HEK293 (cell line): ENCODE measurements around the gene PRPF38B.

Source experiments
- BCL11B ChIP-seq: fragments of 450-650 bp; formaldehyde crosslinking; IDR thresholded peaks from 2 replicates; pipeline ENCODE4 v1.5.1; 2016; ENCODE audit warnings: low read depth, missing biosample characterization, missing genetic modification characterization
- EGR2 ChIP-seq: fragments of 450-650 bp; formaldehyde crosslinking; IDR thresholded peaks from 2 replicates; pipeline ENCODE4 v1.5.1; 2016; ENCODE audit warnings: low read depth, missing biosample characterization, missing genetic modification characterization
- HOXD13 ChIP-seq: sonication (generic); formaldehyde crosslinking; IDR thresholded peaks from 2 replicates; pipeline ENCODE4 v1.8.0; 2022; ENCODE audit warnings: missing genetic modification reagents, borderline replicate concordance
- KLF9 ChIP-seq: fragments of 450-650 bp; formaldehyde crosslinking; IDR thresholded peaks from 2 replicates; pipeline ENCODE4 v1.5.1; 2016; ENCODE audit warnings: missing biosample characterization, missing genetic modification characterization, low read depth
- OSR2 ChIP-seq: fragments of 450-650 bp; formaldehyde crosslinking; IDR thresholded peaks from 2 replicates; pipeline ENCODE4 v1.5.1; 2016; ENCODE audit warnings: missing biosample characterization, missing genetic modification characterization
- OVOL3 ChIP-seq: fragments of 450-650 bp; formaldehyde crosslinking; IDR thresholded peaks from 2 replicates; pipeline ENCODE4 v1.5.1; 2016; ENCODE audit warnings: missing biosample characterization, missing genetic modification characterization
- RBAK ChIP-seq: fragments of 450-650 bp; formaldehyde crosslinking; IDR thresholded peaks from 2 replicates; pipeline ENCODE4 v1.5.1; 2016; ENCODE audit warnings: missing biosample characterization, missing genetic modification characterization
- SP2 ChIP-seq: fragments of 450-650 bp; formaldehyde crosslinking; IDR thresholded peaks from 2 replicates; pipeline ENCODE4 v1.5.1; 2016; ENCODE audit warnings: missing biosample characterization, missing genetic modification characterization
- ZBTB21 ChIP-seq: fragments of 450-650 bp; formaldehyde crosslinking; IDR thresholded peaks from 2 replicates; pipeline ENCODE4 v1.5.1; 2017; ENCODE audit warnings: missing biosample characterization, missing genetic modification characterization
- ZFP69B ChIP-seq: fragments of 450-650 bp; formaldehyde crosslinking; IDR thresholded peaks from 2 replicates; pipeline ENCODE4 v1.5.1; 2016; ENCODE audit warnings: missing biosample characterization, missing genetic modification characterization
- ZNF133 ChIP-seq: fragments of 450-650 bp; formaldehyde crosslinking; IDR thresholded peaks from 2 replicates; pipeline ENCODE4 v1.5.1; 2016; ENCODE audit warnings: missing biosample characterization, missing genetic modification characterization
- ZNF157 ChIP-seq: fragments of 450-650 bp; formaldehyde crosslinking; IDR thresholded peaks from 2 replicates; pipeline ENCODE4 v1.5.1; 2016; ENCODE audit warnings: missing biosample characterization, missing genetic modification characterization
- ZNF2 ChIP-seq: fragments of 450-650 bp; formaldehyde crosslinking; IDR thresholded peaks from 2 replicates; pipeline ENCODE4 v1.5.1; 2016; ENCODE audit warnings: missing biosample characterization, missing genetic modification characterization
- ZNF24 ChIP-seq: fragments of 450-650 bp; formaldehyde crosslinking; IDR thresholded peaks from 2 replicates; pipeline ENCODE4 v1.5.1; 2016; ENCODE audit warnings: missing biosample characterization, missing genetic modification characterization
- ZNF248 ChIP-seq: fragments of 450-650 bp; formaldehyde crosslinking; IDR thresholded peaks from 2 replicates; pipeline ENCODE4 v1.5.1; 2017; ENCODE audit warnings: missing biosample characterization, missing genetic modification characterization
- ZNF324 ChIP-seq: fragments of 450-650 bp; formaldehyde crosslinking; IDR thresholded peaks from 2 replicates; pipeline ENCODE4 v1.5.1; 2016; ENCODE audit warnings: missing biosample characterization, missing genetic modification characterization
- ZNF350 ChIP-seq: fragments of 450-650 bp; formaldehyde crosslinking; IDR thresholded peaks from 2 replicates; pipeline ENCODE4 v1.5.0; 2017; ENCODE audit warnings: missing biosample characterization, mild to moderate bottlenecking, missing genetic modification characterization
- ZNF654 ChIP-seq: fragments of 450-650 bp; formaldehyde crosslinking; IDR thresholded peaks from 2 replicates; pipeline ENCODE4 v1.5.1; 2016; ENCODE audit warnings: low read depth, missing biosample characterization, missing genetic modification characterization
- ZNF776 ChIP-seq: fragments of 450-650 bp; formaldehyde crosslinking; IDR thresholded peaks from 2 replicates; pipeline ENCODE4 v1.5.0; 2017; ENCODE audit warnings: missing biosample characterization, missing genetic modification characterization, borderline replicate concordance
- ZNF830 ChIP-seq: fragments of 450-650 bp; IDR thresholded peaks from 2 replicates; pipeline ENCODE4 v1.5.0; 2018; ENCODE audit warnings: missing biosample characterization, missing genetic modification characterization, low read depth, mild to moderate bottlenecking, moderate library complexity
- ZNF837 ChIP-seq: fragments of 450-650 bp; formaldehyde crosslinking; IDR thresholded peaks from 2 replicates; pipeline ENCODE4 v1.5.1; 2016; ENCODE audit warnings: missing biosample characterization, missing genetic modification characterization
- TF ChIP-seq, protein P1 (sequence below): fragments of 450-650 bp; formaldehyde crosslinking; IDR thresholded peaks from 2 replicates; pipeline ENCODE4 v1.5.1; 2016; ENCODE audit warnings: missing biosample characterization, missing genetic modification characterization
- TF ChIP-seq, protein P2 (sequence below): fragments of 450-650 bp; formaldehyde crosslinking; IDR thresholded peaks from 2 replicates; pipeline ENCODE4 v1.5.1; 2016; ENCODE audit warnings: missing biosample characterization, missing genetic modification characterization
- TF ChIP-seq, protein P3 (sequence below): fragments of 450-650 bp; formaldehyde crosslinking; IDR thresholded peaks from 2 replicates; pipeline ENCODE4 v1.5.1; 2016; ENCODE audit warnings: missing biosample characterization, missing genetic modification characterization
- TF ChIP-seq, protein P4 (sequence below): fragments of 450-650 bp; formaldehyde crosslinking; IDR thresholded peaks from 2 replicates; pipeline ENCODE4 v1.5.1; 2016; ENCODE audit warnings: missing biosample characterization, missing genetic modification characterization, low read depth
- TF ChIP-seq, protein P5 (sequence below): fragments of 450-650 bp; formaldehyde crosslinking; IDR thresholded peaks from 2 replicates; pipeline ENCODE4 v1.5.1; 2016; ENCODE audit warnings: missing biosample characterization, missing genetic modification characterization, borderline replicate concordance
- TF ChIP-seq, protein P6 (sequence below): fragments of 450-650 bp; formaldehyde crosslinking; IDR thresholded peaks from 2 replicates; pipeline ENCODE4 v1.5.1; 2017; ENCODE audit warnings: missing biosample characterization, missing genetic modification characterization

Gene PRPF38B

DNA sequence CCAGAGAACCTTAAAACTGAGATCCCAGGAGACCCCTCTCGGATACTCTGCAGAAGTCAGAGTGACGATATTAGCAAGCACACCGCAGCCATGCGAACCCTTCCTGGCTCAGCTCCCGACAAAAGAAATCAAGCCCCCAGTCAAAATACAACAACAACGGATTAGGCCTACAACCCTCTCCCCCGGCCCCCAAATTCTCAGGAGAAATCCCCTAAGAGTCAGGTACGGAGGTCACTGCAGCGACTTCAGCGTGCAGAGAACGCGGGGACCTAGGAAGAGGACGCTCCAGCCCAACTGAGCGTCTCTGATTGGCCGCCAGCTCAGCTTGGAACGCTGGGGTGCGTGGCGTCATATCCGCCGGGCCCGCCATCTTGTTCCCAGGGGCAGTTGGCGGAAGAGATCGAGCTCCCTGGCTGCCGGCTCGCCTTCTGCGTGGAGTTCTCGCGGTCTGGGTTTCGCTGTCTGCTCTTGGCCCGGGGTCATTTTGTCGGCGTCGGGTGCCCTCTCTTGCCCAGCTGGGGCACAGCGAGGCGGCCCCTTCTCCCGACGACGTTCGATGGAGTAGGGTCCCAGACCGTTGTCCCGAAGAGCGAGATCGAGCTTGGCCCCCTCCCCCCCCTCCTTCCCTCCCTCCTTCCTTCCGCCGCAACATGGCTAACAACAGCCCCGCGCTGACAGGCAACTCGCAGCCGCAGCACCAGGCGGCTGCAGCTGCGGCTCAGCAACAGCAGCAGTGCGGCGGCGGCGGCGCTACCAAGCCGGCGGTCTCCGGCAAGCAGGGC, at the start of gene PRPF38B (continued):
- TF ChIP-seq ZNF776 (tag by site-specific recombination) (no peak), ZFP69B (tag by site-specific recombination) (no peak), OSR2 (no peak), ZBTB21 (tag by site-specific recombination) (peak; percentile 71), ZNF2 (tag by site-specific recombination) (no peak; the same call in 1 of the 2 replicates), ZNF24 (peak; percentile 78), ZNF837 (tag by site-specific recombination) (no peak), ZNF830 (tag by site-specific recombination) (no peak), EGR2 (tag by site-specific recombination) (no peak), RBAK (tag by site-specific recombination) (no peak), SP2 (tag by site-specific recombination) (peak; percentile 85), KLF9 (tag by site-specific recombination) (0 out of 2 replicates have a peak, but pooled peaks have one; percentile 16), ZNF133 (tag by site-specific recombination) (no peak), OVOL3 (tag by site-specific recombination) (no peak), ZNF157 (tag by site-specific recombination) (no peak), ZNF350 (tag by site-specific recombination) (no peak), BCL11B (tag by site-specific recombination) (peak; percentile 97), ZNF248 (tag by site-specific recombination) (no peak), ZNF324 (tag by site-specific recombination) (peak; percentile 77; the same call in 1 of the 2 replicates), HOXD13 (CRISPR knock-in tag) (no peak), ZNF654 (no peak)
- TF ChIP-seq, protein P1, sequence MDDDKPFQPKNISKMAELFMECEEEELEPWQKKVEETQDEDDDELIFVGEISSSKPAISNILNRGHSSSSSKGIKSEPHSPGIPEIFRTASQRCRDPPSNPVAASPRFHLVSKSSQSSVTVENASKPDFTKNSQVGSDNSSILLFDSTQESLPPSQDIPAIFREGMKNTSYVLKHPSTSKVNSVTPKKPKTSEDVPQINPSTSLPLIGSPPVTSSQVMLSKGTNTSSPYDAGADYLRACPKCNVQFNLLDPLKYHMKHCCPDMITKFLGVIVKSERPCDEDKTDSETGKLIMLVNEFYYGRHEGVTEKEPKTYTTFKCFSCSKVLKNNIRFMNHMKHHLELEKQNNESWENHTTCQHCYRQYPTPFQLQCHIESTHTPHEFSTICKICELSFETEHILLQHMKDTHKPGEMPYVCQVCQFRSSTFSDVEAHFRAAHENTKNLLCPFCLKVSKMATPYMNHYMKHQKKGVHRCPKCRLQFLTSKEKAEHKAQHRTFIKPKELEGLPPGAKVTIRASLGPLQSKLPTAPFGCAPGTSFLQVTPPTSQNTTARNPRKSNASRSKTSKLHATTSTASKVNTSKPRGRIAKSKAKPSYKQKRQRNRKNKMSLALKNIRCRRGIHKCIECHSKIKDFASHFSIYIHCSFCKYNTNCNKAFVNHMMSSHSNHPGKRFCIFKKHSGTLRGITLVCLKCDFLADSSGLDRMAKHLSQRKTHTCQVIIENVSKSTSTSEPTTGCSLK: no peak
- TF ChIP-seq, protein P2, sequence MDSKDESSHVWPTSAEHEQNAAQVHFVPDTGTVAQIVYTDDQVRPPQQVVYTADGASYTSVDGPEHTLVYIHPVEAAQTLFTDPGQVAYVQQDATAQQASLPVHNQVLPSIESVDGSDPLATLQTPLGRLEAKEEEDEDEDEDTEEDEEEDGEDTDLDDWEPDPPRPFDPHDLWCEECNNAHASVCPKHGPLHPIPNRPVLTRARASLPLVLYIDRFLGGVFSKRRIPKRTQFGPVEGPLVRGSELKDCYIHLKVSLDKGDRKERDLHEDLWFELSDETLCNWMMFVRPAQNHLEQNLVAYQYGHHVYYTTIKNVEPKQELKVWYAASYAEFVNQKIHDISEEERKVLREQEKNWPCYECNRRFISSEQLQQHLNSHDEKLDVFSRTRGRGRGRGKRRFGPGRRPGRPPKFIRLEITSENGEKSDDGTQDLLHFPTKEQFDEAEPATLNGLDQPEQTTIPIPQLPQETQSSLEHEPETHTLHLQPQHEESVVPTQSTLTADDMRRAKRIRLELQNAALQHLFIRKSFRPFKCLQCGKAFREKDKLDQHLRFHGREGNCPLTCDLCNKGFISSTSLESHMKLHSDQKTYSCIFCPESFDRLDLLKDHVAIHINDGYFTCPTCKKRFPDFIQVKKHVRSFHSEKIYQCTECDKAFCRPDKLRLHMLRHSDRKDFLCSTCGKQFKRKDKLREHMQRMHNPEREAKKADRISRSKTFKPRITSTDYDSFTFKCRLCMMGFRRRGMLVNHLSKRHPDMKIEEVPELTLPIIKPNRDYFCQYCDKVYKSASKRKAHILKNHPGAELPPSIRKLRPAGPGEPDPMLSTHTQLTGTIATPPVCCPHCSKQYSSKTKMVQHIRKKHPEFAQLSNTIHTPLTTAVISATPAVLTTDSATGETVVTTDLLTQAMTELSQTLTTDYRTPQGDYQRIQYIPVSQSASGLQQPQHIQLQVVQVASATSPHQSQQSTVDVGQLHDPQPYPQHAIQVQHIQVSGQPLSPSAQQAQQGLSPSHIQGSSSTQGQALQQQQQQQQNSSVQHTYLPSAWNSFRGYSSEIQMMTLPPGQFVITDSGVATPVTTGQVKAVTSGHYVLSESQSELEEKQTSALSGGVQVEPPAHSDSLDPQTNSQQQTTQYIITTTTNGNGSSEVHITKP (tag by site-specific recombination): no peak
- TF ChIP-seq, protein P3, sequence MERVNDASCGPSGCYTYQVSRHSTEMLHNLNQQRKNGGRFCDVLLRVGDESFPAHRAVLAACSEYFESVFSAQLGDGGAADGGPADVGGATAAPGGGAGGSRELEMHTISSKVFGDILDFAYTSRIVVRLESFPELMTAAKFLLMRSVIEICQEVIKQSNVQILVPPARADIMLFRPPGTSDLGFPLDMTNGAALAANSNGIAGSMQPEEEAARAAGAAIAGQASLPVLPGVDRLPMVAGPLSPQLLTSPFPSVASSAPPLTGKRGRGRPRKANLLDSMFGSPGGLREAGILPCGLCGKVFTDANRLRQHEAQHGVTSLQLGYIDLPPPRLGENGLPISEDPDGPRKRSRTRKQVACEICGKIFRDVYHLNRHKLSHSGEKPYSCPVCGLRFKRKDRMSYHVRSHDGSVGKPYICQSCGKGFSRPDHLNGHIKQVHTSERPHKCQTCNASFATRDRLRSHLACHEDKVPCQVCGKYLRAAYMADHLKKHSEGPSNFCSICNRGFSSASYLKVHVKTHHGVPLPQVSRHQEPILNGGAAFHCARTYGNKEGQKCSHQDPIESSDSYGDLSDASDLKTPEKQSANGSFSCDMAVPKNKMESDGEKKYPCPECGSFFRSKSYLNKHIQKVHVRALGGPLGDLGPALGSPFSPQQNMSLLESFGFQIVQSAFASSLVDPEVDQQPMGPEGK (tag by site-specific recombination): peak; percentile 95
- TF ChIP-seq, protein P4, sequence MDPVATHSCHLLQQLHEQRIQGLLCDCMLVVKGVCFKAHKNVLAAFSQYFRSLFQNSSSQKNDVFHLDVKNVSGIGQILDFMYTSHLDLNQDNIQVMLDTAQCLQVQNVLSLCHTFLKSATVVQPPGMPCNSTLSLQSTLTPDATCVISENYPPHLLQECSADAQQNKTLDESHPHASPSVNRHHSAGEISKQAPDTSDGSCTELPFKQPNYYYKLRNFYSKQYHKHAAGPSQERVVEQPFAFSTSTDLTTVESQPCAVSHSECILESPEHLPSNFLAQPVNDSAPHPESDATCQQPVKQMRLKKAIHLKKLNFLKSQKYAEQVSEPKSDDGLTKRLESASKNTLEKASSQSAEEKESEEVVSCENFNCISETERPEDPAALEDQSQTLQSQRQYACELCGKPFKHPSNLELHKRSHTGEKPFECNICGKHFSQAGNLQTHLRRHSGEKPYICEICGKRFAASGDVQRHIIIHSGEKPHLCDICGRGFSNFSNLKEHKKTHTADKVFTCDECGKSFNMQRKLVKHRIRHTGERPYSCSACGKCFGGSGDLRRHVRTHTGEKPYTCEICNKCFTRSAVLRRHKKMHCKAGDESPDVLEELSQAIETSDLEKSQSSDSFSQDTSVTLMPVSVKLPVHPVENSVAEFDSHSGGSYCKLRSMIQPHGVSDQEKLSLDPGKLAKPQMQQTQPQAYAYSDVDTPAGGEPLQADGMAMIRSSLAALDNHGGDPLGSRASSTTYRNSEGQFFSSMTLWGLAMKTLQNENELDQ (tag by site-specific recombination): no peak
- TF ChIP-seq, protein P5, sequence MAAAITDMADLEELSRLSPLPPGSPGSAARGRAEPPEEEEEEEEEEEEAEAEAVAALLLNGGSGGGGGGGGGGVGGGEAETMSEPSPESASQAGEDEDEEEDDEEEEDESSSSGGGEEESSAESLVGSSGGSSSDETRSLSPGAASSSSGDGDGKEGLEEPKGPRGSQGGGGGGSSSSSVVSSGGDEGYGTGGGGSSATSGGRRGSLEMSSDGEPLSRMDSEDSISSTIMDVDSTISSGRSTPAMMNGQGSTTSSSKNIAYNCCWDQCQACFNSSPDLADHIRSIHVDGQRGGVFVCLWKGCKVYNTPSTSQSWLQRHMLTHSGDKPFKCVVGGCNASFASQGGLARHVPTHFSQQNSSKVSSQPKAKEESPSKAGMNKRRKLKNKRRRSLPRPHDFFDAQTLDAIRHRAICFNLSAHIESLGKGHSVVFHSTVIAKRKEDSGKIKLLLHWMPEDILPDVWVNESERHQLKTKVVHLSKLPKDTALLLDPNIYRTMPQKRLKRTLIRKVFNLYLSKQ (tag by site-specific recombination): no peak
- TF ChIP-seq, protein P6, sequence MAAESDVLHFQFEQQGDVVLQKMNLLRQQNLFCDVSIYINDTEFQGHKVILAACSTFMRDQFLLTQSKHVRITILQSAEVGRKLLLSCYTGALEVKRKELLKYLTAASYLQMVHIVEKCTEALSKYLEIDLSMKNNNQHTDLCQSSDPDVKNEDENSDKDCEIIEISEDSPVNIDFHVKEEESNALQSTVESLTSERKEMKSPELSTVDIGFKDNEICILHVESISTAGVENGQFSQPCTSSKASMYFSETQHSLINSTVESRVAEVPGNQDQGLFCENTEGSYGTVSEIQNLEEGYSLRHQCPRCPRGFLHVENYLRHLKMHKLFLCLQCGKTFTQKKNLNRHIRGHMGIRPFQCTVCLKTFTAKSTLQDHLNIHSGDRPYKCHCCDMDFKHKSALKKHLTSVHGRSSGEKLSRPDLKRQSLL (tag by site-specific recombination): peak; percentile 47; the same call in 1 of the 2 replicates
